Esophagus squamous epithelium (tissue), 5 donors: ENCODE measurements around the gene INSYN2B. TPM values are rescaled to one million over a fixed set of nuclear protein-coding genes. Genes with fewer than 3 reads are reported as not detected.

Experiments
- DNase-seq: peaks from one replicate; lab custom pipeline; 2025; lab: John Stamatoyannopoulos, UW
- H3K27ac ChIP-seq, 4 donors: fragments of 200-600 bp; sonication (generic); one replicate each; pipeline ENCODE4 v1.5.1; 2016 to 2019; ENCODE audit warnings: mild to moderate bottlenecking in 1 of 4
- H3K27me3 ChIP-seq, 4 donors: fragments of 200-600 bp; sonication (generic); 1 replicate in 3 of 4; 2 replicates in 1 of 4; pipeline versions ENCODE4 v1.5.1 to v1.6.0; 2017 to 2021; ENCODE audit warnings: antibody characterized with exemption in 1 of 4
- H3K36me3 ChIP-seq, 3 donors: fragments of 200-600 bp; sonication (generic); one replicate each; pipeline ENCODE4 v1.5.1; 2016 to 2019
- H3K4me1 ChIP-seq, 3 donors: fragments of 200-600 bp; sonication (generic); one replicate each; pipeline ENCODE4 v1.5.1; 2017 to 2019
- H3K4me3 ChIP-seq, 4 donors: fragments of 200-600 bp; sonication (generic); 1 replicate in 3 of 4; 2 replicates in 1 of 4; pipeline ENCODE4 v1.5.1; 2016 to 2019; ENCODE audit warnings: mild to moderate bottlenecking in 2 of 4, moderate library complexity in 1 of 4
- H3K9me3 ChIP-seq, 3 donors: fragments of 200-600 bp; sonication (generic); one replicate each; pipeline ENCODE4 v1.5.1; 2016 to 2019
- CTCF ChIP-seq, 6 experiments: fragments of 450-650 bp in 4 of 6; fragments of 200-600 bp in 2 of 6; sonication (generic) in 2 of 6; IDR thresholded peaks; one replicate each; pipeline ENCODE4 v1.5.1; 2016 to 2019; ENCODE audit warnings: antibody characterized with exemption in 6 of 6, mild to moderate bottlenecking in 4 of 6, moderate library complexity in 4 of 6
- POLR2A ChIP-seq, 4 donors: fragments of 450-650 bp; IDR thresholded peaks; one replicate each; pipeline ENCODE4 v1.6.1; 2017; ENCODE audit warnings: antibody characterized with exemption in 4 of 4, mild to moderate bottlenecking in 4 of 4, moderate library complexity in 3 of 4
- WGBS, 2 donors: methylation state at CpG; one replicate each; pipeline ENCODE4 v1.1.5; 2018; 5-methylcytosine and 5-hydroxymethylcytosine counted together
- intact Hi-C: fragments of 100-400 bp; cut with DNase I; formaldehyde crosslinking; loops from one replicate; pipeline ENCODE4 v1.15.0; 2022
- total RNA-seq, 4 donors: library from RNA; depleted of rRNA; stranded (reverse); fragments of >200 nt; gene quantifications; one replicate each; pipeline ENCODE4 v1.1.0, GENCODE V29; 2016
- donor health status: DM: yes; HTN: yes; CAD: no.

The INSYN2B gene
- total RNA-seq, 4 donors from 2014 or later = 0.09 TPM; not detected in 3

GRCh38 chr5:170000155-170000554, 19.9 kb upstream of the INSYN2B start:
- intact Hi-C loops = no loop called here

DNA sequence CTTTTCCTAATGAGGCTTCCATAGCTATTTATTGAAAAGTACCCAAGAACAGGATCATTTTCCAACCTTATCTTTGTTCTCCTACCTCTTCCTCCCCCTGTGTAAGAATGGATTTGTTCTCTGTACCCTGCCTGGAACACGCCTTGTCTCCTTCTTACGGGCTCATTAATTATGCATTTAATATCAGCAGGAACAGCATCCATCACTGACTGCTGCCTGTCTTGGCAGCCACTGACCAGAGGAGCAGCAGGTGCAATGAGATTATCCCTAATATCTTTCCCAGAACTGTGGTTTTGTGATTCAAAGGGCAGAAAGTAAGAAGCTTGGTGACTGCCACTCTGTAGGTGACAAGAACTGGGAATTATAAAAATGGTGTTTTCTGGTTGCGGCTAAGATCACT, 19.3 kb upstream of the INSYN2B start:
- no peak for DNase-seq
- H3K36me3 ChIP-seq = no peaks in the 10 kb centered on the region
- no peak overlapping the region for H3K4me3 ChIP-seq
- WGBS, 2 donors = 84 to 90% methylated on average over 3 of the region's 3 CpGs
- intact Hi-C loops = no loop called here
- TF ChIP-seq CTCF (IDR thresholded peaks at IDR 0.05) (no peak), POLR2A (IDR thresholded peaks at IDR 0.05) (no peak)
- H3K4me1 ChIP-seq = no peaks in the 10 kb centered on the region
- H3K9me3 ChIP-seq = no peaks in the 10 kb centered on the region
- no peaks in the 10 kb centered on the region for H3K27me3 ChIP-seq
- H3K27ac ChIP-seq = no peak overlapping the region

More at GRCh38 chr5:170000155-170000554, 19.9 kb upstream of the INSYN2B start:
- H3K36me3 ChIP-seq = no peaks in the 10 kb centered on the region
- no peak overlapping the region for H3K4me3 ChIP-seq
- no peaks in the 10 kb centered on the region for H3K27me3 ChIP-seq
- H3K9me3 ChIP-seq = no peaks in the 10 kb centered on the region
- no peak for DNase-seq
- TF ChIP-seq POLR2A (IDR thresholded peaks at IDR 0.05) (no peak), CTCF (IDR thresholded peaks at IDR 0.05) (no peak)
- H3K27ac ChIP-seq = no peak overlapping the region
- H3K4me1 ChIP-seq = no peaks in the 10 kb centered on the region
- 62 to 87% methylated on average over 1 to 2 of the region's 2 CpGs for WGBS, 2 donors

- Histone ChIP-seq H3K36me3 (no peaks in the 10 kb centered on the region), H3K27ac (no peak overlapping the region), H3K27me3 (no peaks in the 10 kb centered on the region), H3K9me3 (no peaks in the 10 kb centered on the region), H3K4me1 (no peaks in the 10 kb centered on the region), H3K4me3 (no peak overlapping the region)
- TF ChIP-seq POLR2A (IDR thresholded peaks at IDR 0.05) = no peak
- TF ChIP-seq CTCF (IDR thresholded peaks at IDR 0.05) = no peak
- intact Hi-C loops = no loop called here
- WGBS, 2 donors = 77 to 79% methylated on average over 3 of the region's 3 CpGs
- no peak for DNase-seq
Measured at GRCh38 chr5:169997798-169998197, 17.5 kb upstream of the INSYN2B start.

- no peaks in the 10 kb centered on the region for H3K4me1 ChIP-seq
- H3K27me3 ChIP-seq = no peaks in the 10 kb centered on the region
- no peak for TF ChIP-seq CTCF (IDR thresholded peaks at IDR 0.05)
- no peak for DNase-seq
- H3K36me3 ChIP-seq = no peaks in the 10 kb centered on the region
- intact Hi-C loops = no loop called here
- no peak overlapping the region for H3K4me3 ChIP-seq
- H3K9me3 ChIP-seq = no peaks in the 10 kb centered on the region
- WGBS, 2 donors = 24 to 67% methylated on average over 2 of the region's 2 CpGs
- H3K27ac ChIP-seq = no peak overlapping the region
Measured at GRCh38 chr5:169993485-169993790, 13.1 kb upstream of the INSYN2B start.

- H3K27ac ChIP-seq = no peak overlapping the region
- no peaks in the 10 kb centered on the region for H3K4me1 ChIP-seq
- 38 to 68% methylated on average over 2 of the region's 2 CpGs for WGBS, 2 donors
- intact Hi-C loops = no loop called here
- H3K36me3 ChIP-seq = no peaks in the 10 kb centered on the region
- no peaks in the 10 kb centered on the region for H3K27me3 ChIP-seq
- DNase-seq = no peak
- no peaks in the 10 kb centered on the region for H3K9me3 ChIP-seq
- H3K4me3 ChIP-seq = no peak overlapping the region
- no peak for TF ChIP-seq POLR2A (IDR thresholded peaks at IDR 0.05)
Measured at GRCh38 chr5:169992789-169993484, 12.6 kb upstream of the INSYN2B start.
